Neural cell (in vitro differentiated cells): ENCODE data around the gene UBE3A.

Experiments used
- EP300 ChIP-seq: fragments of 450-650 bp; conservative IDR thresholded peaks from 2 replicates; pipeline ENCODE4 v1.6.1; 2014; ENCODE audit warnings: antibody characterized with exemption, mild to moderate bottlenecking, moderate library complexity; ENCODE audit not compliant: poor library complexity, severe bottlenecking
- EZH2 ChIP-seq: fragments of 200-600, 300-800 bp; shearing (Covaris generic), sonication (generic); IDR thresholded peaks from 2 replicates; pipeline ENCODE4 v1.6.1; 2014; ENCODE audit warnings: antibody characterized with exemption, low read length, borderline replicate concordance, mild to moderate bottlenecking; ENCODE audit not compliant: insufficient read depth, poor library complexity, severe bottlenecking
- TAF1 ChIP-seq: IDR thresholded peaks from 2 replicates; pipeline ENCODE4 v1.6.1; 2012; ENCODE audit warnings: low read depth
- TF ChIP-seq, protein P1 (sequence below): fragments of 450-650 bp; IDR thresholded peaks from 2 replicates; pipeline ENCODE4 v1.5.1; 2014; ENCODE audit warnings: antibody characterized with exemption, mild to moderate bottlenecking, moderate library complexity; ENCODE audit not compliant: poor library complexity, severe bottlenecking
- TF ChIP-seq, protein P2 (sequence below): IDR thresholded peaks from 2 replicates; pipeline ENCODE4 v1.6.1; 2012; ENCODE audit warnings: borderline replicate concordance

DNA sequence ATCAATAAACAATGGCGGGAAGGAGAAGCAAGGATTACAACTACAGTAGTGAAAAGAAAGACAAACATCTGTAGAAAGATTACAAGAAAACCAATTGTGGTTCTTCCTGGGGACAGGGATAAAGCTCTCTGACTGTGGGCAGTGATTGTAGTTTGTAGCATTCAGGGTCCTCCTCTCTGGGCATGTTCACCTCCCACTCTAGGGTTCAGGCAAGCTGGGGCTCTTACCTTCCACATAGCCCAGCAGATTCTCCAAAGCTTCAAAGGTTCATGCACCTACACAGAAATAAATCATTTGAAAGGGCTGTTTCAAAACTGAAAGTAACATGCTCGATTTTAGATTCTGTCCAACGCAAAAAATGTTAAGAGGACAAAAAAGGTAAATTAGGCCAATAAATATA lies 17.4 kb upstream of the UBE3A start:
- TF ChIP-seq EZH2 (no peak), TAF1 (no peak), EP300 (no peak)
- TF ChIP-seq, protein P1, sequence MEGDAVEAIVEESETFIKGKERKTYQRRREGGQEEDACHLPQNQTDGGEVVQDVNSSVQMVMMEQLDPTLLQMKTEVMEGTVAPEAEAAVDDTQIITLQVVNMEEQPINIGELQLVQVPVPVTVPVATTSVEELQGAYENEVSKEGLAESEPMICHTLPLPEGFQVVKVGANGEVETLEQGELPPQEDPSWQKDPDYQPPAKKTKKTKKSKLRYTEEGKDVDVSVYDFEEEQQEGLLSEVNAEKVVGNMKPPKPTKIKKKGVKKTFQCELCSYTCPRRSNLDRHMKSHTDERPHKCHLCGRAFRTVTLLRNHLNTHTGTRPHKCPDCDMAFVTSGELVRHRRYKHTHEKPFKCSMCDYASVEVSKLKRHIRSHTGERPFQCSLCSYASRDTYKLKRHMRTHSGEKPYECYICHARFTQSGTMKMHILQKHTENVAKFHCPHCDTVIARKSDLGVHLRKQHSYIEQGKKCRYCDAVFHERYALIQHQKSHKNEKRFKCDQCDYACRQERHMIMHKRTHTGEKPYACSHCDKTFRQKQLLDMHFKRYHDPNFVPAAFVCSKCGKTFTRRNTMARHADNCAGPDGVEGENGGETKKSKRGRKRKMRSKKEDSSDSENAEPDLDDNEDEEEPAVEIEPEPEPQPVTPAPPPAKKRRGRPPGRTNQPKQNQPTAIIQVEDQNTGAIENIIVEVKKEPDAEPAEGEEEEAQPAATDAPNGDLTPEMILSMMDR, result no peak
- TF ChIP-seq, protein P2, sequence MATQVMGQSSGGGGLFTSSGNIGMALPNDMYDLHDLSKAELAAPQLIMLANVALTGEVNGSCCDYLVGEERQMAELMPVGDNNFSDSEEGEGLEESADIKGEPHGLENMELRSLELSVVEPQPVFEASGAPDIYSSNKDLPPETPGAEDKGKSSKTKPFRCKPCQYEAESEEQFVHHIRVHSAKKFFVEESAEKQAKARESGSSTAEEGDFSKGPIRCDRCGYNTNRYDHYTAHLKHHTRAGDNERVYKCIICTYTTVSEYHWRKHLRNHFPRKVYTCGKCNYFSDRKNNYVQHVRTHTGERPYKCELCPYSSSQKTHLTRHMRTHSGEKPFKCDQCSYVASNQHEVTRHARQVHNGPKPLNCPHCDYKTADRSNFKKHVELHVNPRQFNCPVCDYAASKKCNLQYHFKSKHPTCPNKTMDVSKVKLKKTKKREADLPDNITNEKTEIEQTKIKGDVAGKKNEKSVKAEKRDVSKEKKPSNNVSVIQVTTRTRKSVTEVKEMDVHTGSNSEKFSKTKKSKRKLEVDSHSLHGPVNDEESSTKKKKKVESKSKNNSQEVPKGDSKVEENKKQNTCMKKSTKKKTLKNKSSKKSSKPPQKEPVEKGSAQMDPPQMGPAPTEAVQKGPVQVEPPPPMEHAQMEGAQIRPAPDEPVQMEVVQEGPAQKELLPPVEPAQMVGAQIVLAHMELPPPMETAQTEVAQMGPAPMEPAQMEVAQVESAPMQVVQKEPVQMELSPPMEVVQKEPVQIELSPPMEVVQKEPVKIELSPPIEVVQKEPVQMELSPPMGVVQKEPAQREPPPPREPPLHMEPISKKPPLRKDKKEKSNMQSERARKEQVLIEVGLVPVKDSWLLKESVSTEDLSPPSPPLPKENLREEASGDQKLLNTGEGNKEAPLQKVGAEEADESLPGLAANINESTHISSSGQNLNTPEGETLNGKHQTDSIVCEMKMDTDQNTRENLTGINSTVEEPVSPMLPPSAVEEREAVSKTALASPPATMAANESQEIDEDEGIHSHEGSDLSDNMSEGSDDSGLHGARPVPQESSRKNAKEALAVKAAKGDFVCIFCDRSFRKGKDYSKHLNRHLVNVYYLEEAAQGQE, result no peak
